ENCODE data around the gene CLEC4F.

Gene CLEC4F

DNA sequence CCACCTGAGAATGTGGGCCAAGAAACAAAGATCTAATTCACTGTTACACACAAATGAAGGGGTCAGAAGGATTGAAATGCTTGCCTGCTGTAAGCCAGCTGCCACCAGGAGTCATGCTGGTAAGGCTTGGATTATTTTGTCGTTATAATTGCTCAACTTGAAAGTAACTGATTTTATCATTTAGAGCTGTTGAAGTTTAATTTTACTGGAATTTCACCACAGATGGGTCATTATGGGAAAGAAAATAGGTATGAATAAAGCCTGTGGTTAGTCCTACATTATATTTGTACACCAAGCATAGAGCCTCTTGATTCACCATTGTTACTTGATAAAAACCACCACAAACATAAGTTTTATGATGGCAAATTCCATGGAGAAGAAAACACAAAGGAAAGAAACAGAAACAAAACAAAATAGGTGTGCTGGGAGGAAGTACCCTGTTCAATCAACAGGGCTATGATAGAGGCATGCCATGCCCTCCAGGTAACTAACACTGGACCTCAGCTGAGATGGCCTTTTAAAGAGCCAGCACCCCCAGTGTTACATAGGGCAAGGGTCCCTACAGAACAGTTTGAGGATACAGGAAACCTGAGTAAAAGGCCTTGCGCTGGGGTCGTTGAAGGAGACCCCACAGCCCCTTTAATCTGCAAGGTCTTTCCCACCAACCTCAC lies 3.0 kb downstream of the CLEC4F start:
- TF ChIP-seq CTCF (IDR thresholded peaks at IDR 0.05; ENCODE audit: extremely low read depth, insufficient read depth, missing control alignments): no peak
- DNase-seq (ENCODE audit: low spot score): no peak
- in situ Hi-C loops (cut with MboI; ENCODE audit: low pct_unique_long_range_greater_than_20kb, low sequenced_read_pairs, unreplicated experiment): no loop called here

- DNase-seq (ENCODE audit: low spot score): no peak
- in situ Hi-C loops (cut with MboI; ENCODE audit: low pct_unique_long_range_greater_than_20kb, low sequenced_read_pairs, unreplicated experiment): no loop called here
- no peak for TF ChIP-seq CTCF (IDR thresholded peaks at IDR 0.05; ENCODE audit: extremely low read depth, insufficient read depth, missing control alignments)
These were observed 3.7 kb downstream of the CLEC4F start for GRCh38 chr2:70816726-70817125.

DNA sequence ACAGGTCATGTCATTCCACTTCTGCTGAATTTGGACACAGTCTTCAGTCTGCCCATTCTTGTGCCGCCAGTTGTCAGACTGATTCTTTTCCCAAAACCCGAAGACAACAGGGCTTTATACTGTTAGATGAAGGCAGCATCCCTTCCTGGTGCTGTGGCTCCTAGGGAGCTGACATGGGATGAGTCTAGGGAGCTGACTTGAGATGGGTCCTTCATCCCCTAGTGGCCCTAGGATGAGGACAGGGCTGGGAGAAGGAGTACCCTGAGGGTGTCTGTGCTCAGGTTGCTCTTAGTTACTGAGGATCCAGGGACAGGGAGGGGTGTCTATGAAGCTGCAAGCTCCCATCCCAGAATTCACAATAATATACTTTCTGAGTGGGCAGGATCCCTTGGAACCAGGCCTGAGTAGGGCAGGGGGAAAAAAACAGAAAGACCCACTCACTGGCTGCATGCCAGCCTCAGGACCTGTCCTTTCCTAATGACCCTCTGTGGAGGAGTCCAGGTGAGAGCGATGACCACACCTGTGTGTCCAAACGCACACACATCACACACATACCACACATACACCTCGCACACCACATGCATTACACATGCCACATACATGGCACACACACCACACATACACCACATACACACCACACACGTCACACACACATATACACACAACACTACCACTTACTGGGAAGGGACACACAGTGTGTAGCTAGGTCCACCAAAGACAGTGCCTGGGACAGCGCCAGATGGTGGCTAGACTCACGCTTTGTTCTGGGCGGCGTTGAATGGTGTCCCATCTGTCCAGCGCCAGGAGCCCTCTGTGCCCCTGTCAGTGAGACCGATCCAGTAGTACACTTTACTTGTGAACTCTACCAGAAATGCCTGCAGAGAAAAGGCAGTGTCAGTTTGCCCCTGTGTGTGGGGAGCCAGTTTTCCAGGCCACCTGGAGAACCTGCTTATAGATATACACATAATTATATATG lies 11.1 kb downstream of the CLEC4F start:
- no peak for TF ChIP-seq CTCF (IDR thresholded peaks at IDR 0.05; ENCODE audit: extremely low read depth, insufficient read depth, missing control alignments)
- in situ Hi-C loops (cut with MboI; ENCODE audit: low pct_unique_long_range_greater_than_20kb, low sequenced_read_pairs, unreplicated experiment): no loop called here
- no peak for DNase-seq (ENCODE audit: low spot score)

DNA sequence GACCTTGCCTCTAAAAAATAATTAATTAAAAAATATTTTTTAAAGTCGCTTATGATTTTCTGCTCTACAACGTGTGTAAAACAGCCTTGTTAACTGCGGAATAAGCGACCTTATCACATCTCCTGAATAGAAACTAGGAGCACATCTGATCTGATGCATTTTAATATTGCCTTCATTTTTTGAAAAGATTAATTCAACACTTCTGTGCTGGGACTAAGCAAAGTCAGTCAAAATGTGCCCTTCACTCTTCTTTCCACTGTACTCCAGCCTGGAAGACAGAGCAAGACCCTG lies 12.6 kb downstream of the CLEC4F start:
- in situ Hi-C loops (cut with MboI; ENCODE audit: low pct_unique_long_range_greater_than_20kb, low sequenced_read_pairs, unreplicated experiment): no loop called here
- DNase-seq (ENCODE audit: low spot score): no peak
- no peak for TF ChIP-seq CTCF (IDR thresholded peaks at IDR 0.05; ENCODE audit: extremely low read depth, insufficient read depth, missing control alignments)

GRCh38 chr2:70807102-70807827 lies 13.1 kb downstream of the CLEC4F start:
- in situ Hi-C loops (cut with MboI; ENCODE audit: low pct_unique_long_range_greater_than_20kb, low sequenced_read_pairs, unreplicated experiment): no loop called here
- no peak for DNase-seq (ENCODE audit: low spot score)
- no peak for TF ChIP-seq CTCF (IDR thresholded peaks at IDR 0.05; ENCODE audit: extremely low read depth, insufficient read depth, missing control alignments)

- DNase-seq (ENCODE audit: low spot score): no peak
- in situ Hi-C loops (cut with MboI; ENCODE audit: low pct_unique_long_range_greater_than_20kb, low sequenced_read_pairs, unreplicated experiment): no loop called here
- no peak for TF ChIP-seq CTCF (IDR thresholded peaks at IDR 0.05; ENCODE audit: extremely low read depth, insufficient read depth, missing control alignments)
These were observed 13.8 kb downstream of the CLEC4F start for GRCh38 chr2:70806620-70807019.
